Ishikawa (cell line): ENCODE data around the gene ZNF749.

Experiments used
- MAX ChIP-seq: IDR thresholded peaks from 2 replicates; pipeline ENCODE4 v1.6.1; 2012
- NFIC ChIP-seq: IDR thresholded peaks from 2 replicates; pipeline ENCODE4 v1.6.1; 2012
- YY1 ChIP-seq: IDR thresholded peaks from 2 replicates; pipeline ENCODE4 v1.6.1; 2012; ENCODE audit warnings: low read depth
- ZBTB7A ChIP-seq: IDR thresholded peaks from 2 replicates; pipeline ENCODE4 v1.6.1; 2012; ENCODE audit warnings: low read depth

GRCh38 chr19:57441979-57442752, 7.0 kb downstream of the ZNF749 start:
- no peak for TF ChIP-seq MAX
- no peak for TF ChIP-seq ZBTB7A
- TF ChIP-seq NFIC = no peak
- no peak for TF ChIP-seq YY1
